Brain pericyte (primary cell): ENCODE data around the gene ANKRD42.
A peak's percentile ranks its signal among the peaks of the same experiment; 100 is the strongest.

Source experiments
- DNase-seq: peaks from one replicate; pipeline ENCODE4 v3.0.0-alpha.2; 2012; ENCODE audit warnings: low read depth, low spot score

Gene ANKRD42

GRCh38 chr11:83193315-83194280, at the start of gene ANKRD42:
ANKRD42 (plus strand) TSS chr11:83193712; CDS start chr11:83194671, 959 bp downstream.
- DNase-seq: peak; percentile 83

- no peak for DNase-seq
These were observed 45.6 kb upstream of the ANKRD42 start for GRCh38 chr11:83147895-83148294.

GRCh38 chr11:83150450-83150849, 43.1 kb upstream of the ANKRD42 start:
- DNase-seq: no peak

GRCh38 chr11:83151274-83151977, 42.1 kb upstream of the ANKRD42 start:
- DNase-seq: no peak

- no peak for DNase-seq
These were observed 41.2 kb upstream of the ANKRD42 start for GRCh38 chr11:83152264-83152663.

GRCh38 chr11:83153764-83154163, 39.7 kb upstream of the ANKRD42 start:
- no peak for DNase-seq

- DNase-seq: peak; percentile 100
These were observed 37.1 kb upstream of the ANKRD42 start for GRCh38 chr11:83156144-83156995.

- peak; percentile 41 for DNase-seq
These were observed 36.4 kb upstream of the ANKRD42 start, which contains the start of gene PCF11 for GRCh38 chr11:83156996-83157593. PCF11 (plus strand) TSS chr11:83157131; CDS start chr11:83157440, 309 bp downstream.

- DNase-seq: no peak
These were observed 35.7 kb upstream of the ANKRD42 start for GRCh38 chr11:83157594-83158356.

- no peak for DNase-seq
These were observed 35.1 kb upstream of the ANKRD42 start for GRCh38 chr11:83158357-83158786.

GRCh38 chr11:83158965-83159901, 34.3 kb upstream of the ANKRD42 start:
- no peak for DNase-seq

- DNase-seq: no peak
These were observed 33.3 kb upstream of the ANKRD42 start for GRCh38 chr11:83159902-83160865.

- no peak for DNase-seq
These were observed 31.8 kb upstream of the ANKRD42 start for GRCh38 chr11:83161610-83162199.

GRCh38 chr11:83162377-83162776, 31.1 kb upstream of the ANKRD42 start:
- no peak for DNase-seq

GRCh38 chr11:83166193-83166866, 27.2 kb upstream of the ANKRD42 start:
- no peak for DNase-seq

GRCh38 chr11:83168756-83169155, 24.8 kb upstream of the ANKRD42 start:
- no peak for DNase-seq

GRCh38 chr11:83170865-83171264, 22.6 kb upstream of the ANKRD42 start:
- DNase-seq: no peak
